HepG2 (cell line): ENCODE measurements around the gene ESR2. TPM values are rescaled to one million over a fixed set of nuclear protein-coding genes. Genes with fewer than 3 reads are reported as not detected.

Experiments used
- ATAC-seq: fragments of 200-7000 bp; cut with Tn5 transposase; 3 replicates; pipeline ENCODE4 v1.9.1; 2020; ENCODE audit warnings: mild to moderate bottlenecking, moderate library complexity
- BruUV-seq: library from RNA; stranded (reverse); fragments of 400-500 nt; replicated peaks from 2 replicates; lab custom pipeline; 2021; lab: Mats Ljungman, UMichigan
- CTCF ChIA-PET: fragments of 300-600 bp; formaldehyde crosslinking; extraction: SDS; loops from one replicate; lab custom pipeline; 2021; ENCODE audit warnings: low total read pairs, inconsistent platforms, low intra/inter-chr PET ratio; lab: Yijun Ruan, JAX
- POLR2A ChIA-PET: fragments of 350-600 bp; sonication (Branson Sonifier 250); formaldehyde crosslinking; loops from one replicate; lab custom pipeline; 2020; ENCODE audit warnings: antibody characterized with exemption, inconsistent platforms; lab: Yijun Ruan, JAX
- DNase-seq: peaks from one replicate; pipeline ENCODE4 v3.0.0-alpha.2; 2015; ENCODE audit warnings: low spot score
- FAIRE-seq: peaks from 3 replicates; lab custom pipeline; 2011; peaks lifted over from hg19 to GRCh38; lab: Jason Lieb, UNC
- H2AFZ ChIP-seq: one replicate; pipeline ENCODE4 v1.6.1; 2011; ENCODE audit warnings: low read length, inconsistent platforms
- H3K27ac ChIP-seq: fragments of 300-600 bp; 3 replicates; pipeline ENCODE4 v1.8.0; 2011; ENCODE audit warnings: mixed run types, mild to moderate bottlenecking, mixed read lengths, low read length, inconsistent platforms; ENCODE audit not compliant: insufficient read depth; ENCODE audit errors: extremely low read length
- H3K27me3 ChIP-seq, 2 experiments: fragments of 200-600 bp in 1 of 2; 2 replicates in 1 of 2; 3 replicates in 1 of 2; pipeline versions ENCODE4 v1.6.0 to v1.8.0; 2011; ENCODE audit warnings: low read length in 2 of 2, mild to moderate bottlenecking in 2 of 2, moderate library complexity in 2 of 2, inconsistent platforms in 1 of 2; ENCODE audit not compliant: insufficient read depth in 2 of 2, control insufficient read depth in 1 of 2
- H3K36me3 ChIP-seq, 2 experiments: fragments of 200-600 bp in 1 of 2; replicated peaks in 1 of 2; 2 replicates in 1 of 2; 3 replicates in 1 of 2; pipeline versions ENCODE4 v1.5.1 to v1.8.0; 2011; ENCODE audit warnings: low read length in 2 of 2, inconsistent platforms in 1 of 2; ENCODE audit not compliant: insufficient read depth in 2 of 2, control insufficient read depth in 1 of 2
- H3K4me1 ChIP-seq: 2 replicates; pipeline ENCODE4 v1.5.1; 2012; ENCODE audit warnings: low read length, inconsistent platforms; ENCODE audit not compliant: insufficient read depth
- H3K4me2 ChIP-seq: 2 replicates; pipeline ENCODE4 v1.6.0; 2011; ENCODE audit warnings: low read depth, low read length, inconsistent platforms
- H3K4me3 ChIP-seq, 3 experiments: fragments of 200-600 bp in 1 of 3; sonication (generic), shearing (Covaris generic) in 1 of 3; replicated peaks in 1 of 3; 2 replicates each; pipeline ENCODE4 v1.5.1; 2011 to 2016; ENCODE audit warnings: low read length in 3 of 3, inconsistent platforms in 2 of 3, low read depth in 2 of 3, mild to moderate bottlenecking in 2 of 3, control low read depth in 1 of 3, mixed read lengths in 1 of 3; ENCODE audit not compliant: insufficient read depth in 1 of 3
- H3K79me2 ChIP-seq: one replicate; pipeline ENCODE4 v1.6.1; 2011; ENCODE audit warnings: low read length, inconsistent platforms; ENCODE audit not compliant: insufficient read depth
- H3K9ac ChIP-seq: 2 replicates; pipeline ENCODE4 v1.6.0; 2011; ENCODE audit warnings: mild to moderate bottlenecking, low read depth, low read length, inconsistent platforms; ENCODE audit not compliant: insufficient read depth
- H3K9me3 ChIP-seq: 2 replicates; pipeline ENCODE4 v1.5.1; 2012; ENCODE audit warnings: mild to moderate bottlenecking, low read length
- H4K20me1 ChIP-seq: 2 replicates; pipeline ENCODE4 v1.6.0; 2011; ENCODE audit warnings: inconsistent platforms, mild to moderate bottlenecking, low read length, moderate library complexity; ENCODE audit not compliant: insufficient read depth
- BRF2 ChIP-seq: sonication (generic); formaldehyde crosslinking; IDR thresholded peaks from 2 replicates; pipeline ENCODE4 v1.8.1; 2022; ENCODE audit warnings: mild to moderate bottlenecking, missing genetic modification reagents
- FOXJ3 ChIP-seq: sonication (generic); formaldehyde crosslinking; IDR thresholded peaks from 2 replicates; pipeline ENCODE4 v1.4.0; 2020; ENCODE audit warnings: missing genetic modification reagents, mild to moderate bottlenecking, borderline replicate concordance
- GATAD2A ChIP-seq: IDR thresholded peaks from 2 replicates; pipeline ENCODE4 v1.6.1; 2016
- IRX3 ChIP-seq: sonication (generic); formaldehyde crosslinking; IDR thresholded peaks from 2 replicates; pipeline ENCODE4 v1.8.1; 2023; ENCODE audit warnings: mild to moderate bottlenecking, low read depth, missing genetic modification reagents, borderline replicate concordance
- PATZ1 ChIP-seq: sonication (generic); formaldehyde crosslinking; IDR thresholded peaks from 2 replicates; pipeline ENCODE4 v1.4.0; 2020; ENCODE audit warnings: missing genetic modification reagents
- STAG1 ChIP-seq: sonication (generic); formaldehyde crosslinking; IDR thresholded peaks from 2 replicates; pipeline ENCODE4 v1.4.0; 2020; ENCODE audit warnings: missing genetic modification reagents
- USF2 ChIP-seq, 2 experiments: sonication (generic) in 1 of 2; formaldehyde crosslinking in 1 of 2; IDR thresholded peaks; 2 replicates each; pipeline versions ENCODE4 v1.5.1 to v1.6.1; 2011 to 2020; ENCODE audit warnings: borderline replicate concordance in 1 of 2, low read depth in 1 of 2, low read length in 1 of 2, mild to moderate bottlenecking in 1 of 2, missing genetic modification reagents in 1 of 2, moderate library complexity in 1 of 2
- ZFP41 ChIP-seq: sonication (generic); formaldehyde crosslinking; IDR thresholded peaks from 2 replicates; pipeline ENCODE4 v1.4.0; 2020; ENCODE audit warnings: mild to moderate bottlenecking, missing genetic modification reagents, borderline replicate concordance
- ZNF576 ChIP-seq: sonication (generic); formaldehyde crosslinking; IDR thresholded peaks from 2 replicates; pipeline ENCODE4 v1.4.0; 2020; ENCODE audit warnings: mild to moderate bottlenecking, missing genetic modification reagents
- WGBS: methylation state at CpG from one replicate; pipeline ENCODE4 v1.1.6; 2017; ENCODE audit warnings: low lambda C conversion rate; 5-methylcytosine and 5-hydroxymethylcytosine counted together
- in situ Hi-C: cut with HindIII; loops from 2 replicates; pipeline ENCODE4 v1.10.0; 2017; ENCODE audit warnings: low pct_unique_long_range_greater_than_20kb; ENCODE audit not compliant: extremely low pct_ligation_motif_present
- intact Hi-C: fragments of 100-400 bp; cut with micrococcal nuclease; formaldehyde crosslinking; loops from one replicate; pipeline ENCODE4 v1.10.0; 2022; ENCODE audit not compliant: unreplicated experiment
- polyA plus RNA-seq, 8 experiments: library from polyadenylated mRNA; depleted of rRNA in 3 of 8; stranded (reverse) in 7 of 8; unstranded in 1 of 8; fragments of >200 nt; fragmentation: Illumina TruSeq in 4 of 8; extraction: Trizol in 4 of 8; gene quantifications; 2 replicates each; pipeline versions ENCODE4 v1.2.1 to v1.2.3, GENCODE V29; 2011 to 2016; ENCODE audit warnings: low read depth in 4 of 8, missing spikeins in 1 of 8, mixed read lengths in 1 of 8; ENCODE audit not compliant: insufficient read depth in 1 of 8
- total RNA-seq, 5 experiments: library from RNA; depleted of rRNA; stranded (reverse); fragments of >200 nt; fragmentation: Illumina TruSeq; extraction: Trizol; gene quantifications; 2 replicates each; pipeline ENCODE4 v1.2.3, GENCODE V29; 2016; ENCODE audit warnings: low read depth in 1 of 5
- TF ChIP-seq, protein P1 (sequence below): sonication (generic); formaldehyde crosslinking; IDR thresholded peaks from 2 replicates; pipeline ENCODE4 v1.5.1; 2020; ENCODE audit warnings: mild to moderate bottlenecking, moderate library complexity, missing genetic modification reagents

The ESR2 gene
- total and polyA plus RNA-seq, 2 of the 13 experiments (the other 11 are each of a cell fraction or from before 2014, with no cell fraction given), result 0.01 to 0.04 TPM

GRCh38 chr14:64294672-64295413 is 672 bp upstream of the ESR2 start (continued):
- TF ChIP-seq, protein P1, sequence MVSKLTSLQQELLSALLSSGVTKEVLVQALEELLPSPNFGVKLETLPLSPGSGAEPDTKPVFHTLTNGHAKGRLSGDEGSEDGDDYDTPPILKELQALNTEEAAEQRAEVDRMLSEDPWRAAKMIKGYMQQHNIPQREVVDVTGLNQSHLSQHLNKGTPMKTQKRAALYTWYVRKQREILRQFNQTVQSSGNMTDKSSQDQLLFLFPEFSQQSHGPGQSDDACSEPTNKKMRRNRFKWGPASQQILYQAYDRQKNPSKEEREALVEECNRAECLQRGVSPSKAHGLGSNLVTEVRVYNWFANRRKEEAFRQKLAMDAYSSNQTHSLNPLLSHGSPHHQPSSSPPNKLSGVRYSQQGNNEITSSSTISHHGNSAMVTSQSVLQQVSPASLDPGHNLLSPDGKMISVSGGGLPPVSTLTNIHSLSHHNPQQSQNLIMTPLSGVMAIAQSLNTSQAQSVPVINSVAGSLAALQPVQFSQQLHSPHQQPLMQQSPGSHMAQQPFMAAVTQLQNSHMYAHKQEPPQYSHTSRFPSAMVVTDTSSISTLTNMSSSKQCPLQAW (CRISPR knock-in tag), result 0 out of 2 replicates have a peak, but pooled peaks have one; percentile 10
- TF ChIP-seq STAG1 (peak; percentile 86), PATZ1 (CRISPR knock-in tag) (peak; percentile 35; the same call in 1 of the 2 replicates), IRX3 (CRISPR knock-in tag) (no peak), GATAD2A (CRISPR knock-in tag) (0 out of 2 replicates have a peak, but pooled peaks have one; percentile 19)

DNA sequence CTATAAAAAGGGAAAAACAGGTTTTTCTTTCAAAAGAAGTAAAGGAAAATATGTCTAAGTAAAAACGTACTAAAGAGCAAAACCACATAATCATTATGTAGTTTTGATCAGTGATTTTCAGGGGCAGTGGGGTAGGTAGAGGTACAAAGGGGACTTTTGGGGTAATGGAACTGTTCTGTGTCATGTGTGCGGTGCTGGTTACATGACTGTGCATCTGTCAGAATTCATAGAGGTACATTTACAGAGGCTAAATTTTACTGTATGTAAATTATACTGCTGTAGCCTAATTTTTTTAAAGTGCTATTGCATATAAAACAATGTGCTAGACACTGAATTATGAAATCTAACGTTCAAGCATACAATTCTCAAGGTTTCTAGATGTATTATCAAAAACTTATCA is 2.0 kb downstream of the ESR2 start:
- Histone ChIP-seq H2AFZ (no peak overlapping the region), H3K4me3 (no peak overlapping the region), H3K4me1 (peaks cover 20% of the 10 kb centered on the region), H3K36me3 (no peaks in the 10 kb centered on the region), H3K27ac (no peak overlapping the region), H3K9me3 (no peaks in the 10 kb centered on the region), H3K27me3 (peaks cover 0 to 20% of the 10 kb centered on the region in 2 experiments; a peak in 3 of 5 replicates), H3K9ac (no peak overlapping the region), H3K4me2 (no peak overlapping the region), H3K79me2 (no peaks in the 10 kb centered on the region), H4K20me1 (no peaks in the 10 kb centered on the region)
- DNase-seq (no peak), FAIRE-seq (no peak), ATAC-seq (no peak)
- WGBS, result 26% methylated on average over 3 of the region's 3 CpGs
- ChIA-PET CTCF (no interaction called here), POLR2A (no interaction called here)
- BruUV-seq, result no TSS peak
- no peak for TF ChIP-seq FOXJ3 (CRISPR knock-in tag)
- TF ChIP-seq ZNF576 (CRISPR knock-in tag), result no peak
- no peak for TF ChIP-seq USF2 (IDR thresholded peaks at IDR 0.05; ENCODE audit: low read depth, low read length)
- TF ChIP-seq USF2 (CRISPR knock-in tag; IDR thresholded peaks at IDR 0.05; ENCODE audit: borderline replicate concordance), result no peak
- no peak for TF ChIP-seq BRF2 (CRISPR knock-in tag)
- no peak for TF ChIP-seq ZFP41
- intact Hi-C loops, result loop anchor here (10.0 kb wide), 1 partner anchor 127 kb away; no protein-coding TSS in a partner anchor
- in situ Hi-C loops, result loop anchor here (10.0 to 25.0 kb wide), 3 partner anchors 157 to 497 kb away; no protein-coding TSS in a partner anchor
